ENCODE measurements around the gene MAP3K2. TPM values are rescaled to one million over a fixed set of nuclear protein-coding genes. Genes with fewer than 3 reads are reported as not detected.

The MAP3K2 gene
- total RNA-seq, 1 donor from 2014 or later: 62.2 TPM

DNA sequence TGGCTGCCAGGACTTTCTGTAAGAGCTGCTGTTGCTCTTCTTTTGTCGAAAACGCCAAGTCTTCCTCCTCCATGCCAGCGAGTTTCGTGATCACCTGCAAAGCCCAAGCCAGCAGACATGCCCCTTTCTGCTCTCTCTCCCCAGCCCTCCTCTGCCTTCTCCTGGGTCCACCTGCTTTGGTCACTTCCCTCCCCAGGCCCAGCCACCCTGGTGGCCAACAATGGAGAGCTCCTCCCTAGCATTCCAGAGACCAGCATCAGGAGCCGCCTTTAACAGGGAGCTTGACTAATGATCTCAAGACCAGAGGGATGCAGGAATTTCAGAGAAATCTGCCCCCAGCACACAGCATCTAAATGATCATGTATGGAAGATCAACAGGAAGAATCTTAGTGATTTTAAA, 128.4 kb downstream of the MAP3K2 start:
- Histone ChIP-seq H3K27me3 (ENCODE audit: insufficient read depth, low read length) (no peaks in the 10 kb centered on the region), H3K4me3 (ENCODE audit: insufficient read depth, low read depth, low read length) (no peak overlapping the region), H3K9me3 (ENCODE audit: insufficient read depth, low read depth, low read length) (no peaks in the 10 kb centered on the region), H3K36me3 (ENCODE audit: insufficient read depth, low read length) (peaks cover 49% of the 10 kb centered on the region), H3K9ac (ENCODE audit: low read length) (no peak overlapping the region), H4K20me1 (ENCODE audit: insufficient read depth, low read length) (peaks cover 6% of the 10 kb centered on the region), H3K27ac (ENCODE audit: low read depth, low read length) (no peak overlapping the region), H2AFZ (ENCODE audit: low read depth, low read length) (no peak overlapping the region), H3K79me2 (ENCODE audit: insufficient read depth, low read length) (no peaks in the 10 kb centered on the region), H3K4me2 (ENCODE audit: low read length) (no peak overlapping the region), H3K4me1 (ENCODE audit: insufficient read depth, low read length) (peaks cover 3% of the 10 kb centered on the region)
- DNase-seq (ENCODE audit: low read depth) (no peak), FAIRE-seq (no peak)
- TF ChIP-seq EZH2 (IDR thresholded peaks at IDR 0.05; ENCODE audit: insufficient read depth, low read length): no peak
- TF ChIP-seq, protein P1, sequence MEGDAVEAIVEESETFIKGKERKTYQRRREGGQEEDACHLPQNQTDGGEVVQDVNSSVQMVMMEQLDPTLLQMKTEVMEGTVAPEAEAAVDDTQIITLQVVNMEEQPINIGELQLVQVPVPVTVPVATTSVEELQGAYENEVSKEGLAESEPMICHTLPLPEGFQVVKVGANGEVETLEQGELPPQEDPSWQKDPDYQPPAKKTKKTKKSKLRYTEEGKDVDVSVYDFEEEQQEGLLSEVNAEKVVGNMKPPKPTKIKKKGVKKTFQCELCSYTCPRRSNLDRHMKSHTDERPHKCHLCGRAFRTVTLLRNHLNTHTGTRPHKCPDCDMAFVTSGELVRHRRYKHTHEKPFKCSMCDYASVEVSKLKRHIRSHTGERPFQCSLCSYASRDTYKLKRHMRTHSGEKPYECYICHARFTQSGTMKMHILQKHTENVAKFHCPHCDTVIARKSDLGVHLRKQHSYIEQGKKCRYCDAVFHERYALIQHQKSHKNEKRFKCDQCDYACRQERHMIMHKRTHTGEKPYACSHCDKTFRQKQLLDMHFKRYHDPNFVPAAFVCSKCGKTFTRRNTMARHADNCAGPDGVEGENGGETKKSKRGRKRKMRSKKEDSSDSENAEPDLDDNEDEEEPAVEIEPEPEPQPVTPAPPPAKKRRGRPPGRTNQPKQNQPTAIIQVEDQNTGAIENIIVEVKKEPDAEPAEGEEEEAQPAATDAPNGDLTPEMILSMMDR (IDR thresholded peaks at IDR 0.05; ENCODE audit: insufficient read depth, low read depth, low read length): no peak
- H3K36me3 Mint-ChIP-seq (ENCODE audit: low read depth, unreplicated experiment): peaks cover 34% of the 10 kb centered on the region
- no peaks in the 10 kb centered on the region for H3K27me3 Mint-ChIP-seq (ENCODE audit: low read depth, unreplicated experiment)
- peaks cover 12% of the 10 kb centered on the region for H3K4me1 Mint-ChIP-seq (ENCODE audit: low read depth, unreplicated experiment)
- no peak overlapping the region for H3K27ac Mint-ChIP-seq (ENCODE audit: unreplicated experiment)
- H3K9me3 Mint-ChIP-seq (ENCODE audit: unreplicated experiment): no peaks in the 10 kb centered on the region
- H3K4me3 Mint-ChIP-seq (ENCODE audit: unreplicated experiment): no peak overlapping the region

DNA sequence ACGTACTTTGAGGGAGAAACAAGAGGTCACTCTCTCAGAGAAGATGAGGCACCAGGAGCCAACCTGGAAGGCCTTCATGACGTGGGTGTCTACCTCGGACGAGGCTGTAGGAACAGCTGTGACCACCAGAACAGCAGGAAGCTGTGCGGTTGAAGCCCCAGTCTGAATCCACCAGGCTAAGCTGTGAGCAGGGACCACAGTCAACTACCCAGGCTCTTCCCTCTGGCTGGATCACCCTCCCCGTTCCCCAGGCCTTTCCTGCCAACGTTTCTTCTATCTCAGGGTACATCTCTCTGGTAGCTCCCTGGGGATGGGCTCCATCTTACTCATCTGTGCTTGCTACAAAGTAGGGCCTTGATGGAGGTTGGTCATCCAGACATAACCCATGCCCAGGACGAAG, 130.9 kb downstream of the MAP3K2 start:
- no peaks in the 10 kb centered on the region for H3K9me3 ChIP-seq (ENCODE audit: insufficient read depth, low read depth, low read length)
- no peaks in the 10 kb centered on the region for H3K79me2 ChIP-seq (ENCODE audit: insufficient read depth, low read length)
- no peak overlapping the region for H3K27ac ChIP-seq (ENCODE audit: low read depth, low read length)
- H3K4me2 ChIP-seq (ENCODE audit: low read length): no peak overlapping the region
- peaks cover 6% of the 10 kb centered on the region for H4K20me1 ChIP-seq (ENCODE audit: insufficient read depth, low read length)
- H3K9ac ChIP-seq (ENCODE audit: low read length): no peak overlapping the region
- DNase-seq (ENCODE audit: low read depth) (no peak), FAIRE-seq (no peak)
- Mint-ChIP-seq H3K27ac (ENCODE audit: unreplicated experiment) (no peak overlapping the region), H3K4me3 (ENCODE audit: unreplicated experiment) (no peak overlapping the region), H3K4me1 (ENCODE audit: low read depth, unreplicated experiment) (peaks cover 14% of the 10 kb centered on the region), H3K27me3 (ENCODE audit: low read depth, unreplicated experiment) (no peaks in the 10 kb centered on the region), H3K9me3 (ENCODE audit: unreplicated experiment) (no peaks in the 10 kb centered on the region), H3K36me3 (ENCODE audit: low read depth, unreplicated experiment) (peaks cover 32% of the 10 kb centered on the region)
- TF ChIP-seq, protein P1 (IDR thresholded peaks at IDR 0.05; ENCODE audit: insufficient read depth, low read depth, low read length): no peak
- TF ChIP-seq EZH2 (IDR thresholded peaks at IDR 0.05; ENCODE audit: insufficient read depth, low read length): no peak
- H3K36me3 ChIP-seq (ENCODE audit: insufficient read depth, low read length): peaks cover 44% of the 10 kb centered on the region
- no peak overlapping the region for H2AFZ ChIP-seq (ENCODE audit: low read depth, low read length)
- no peaks in the 10 kb centered on the region for H3K27me3 ChIP-seq (ENCODE audit: insufficient read depth, low read length)
- peaks cover 5% of the 10 kb centered on the region for H3K4me1 ChIP-seq (ENCODE audit: insufficient read depth, low read length)
- H3K4me3 ChIP-seq (ENCODE audit: insufficient read depth, low read depth, low read length): no peak overlapping the region

DNA sequence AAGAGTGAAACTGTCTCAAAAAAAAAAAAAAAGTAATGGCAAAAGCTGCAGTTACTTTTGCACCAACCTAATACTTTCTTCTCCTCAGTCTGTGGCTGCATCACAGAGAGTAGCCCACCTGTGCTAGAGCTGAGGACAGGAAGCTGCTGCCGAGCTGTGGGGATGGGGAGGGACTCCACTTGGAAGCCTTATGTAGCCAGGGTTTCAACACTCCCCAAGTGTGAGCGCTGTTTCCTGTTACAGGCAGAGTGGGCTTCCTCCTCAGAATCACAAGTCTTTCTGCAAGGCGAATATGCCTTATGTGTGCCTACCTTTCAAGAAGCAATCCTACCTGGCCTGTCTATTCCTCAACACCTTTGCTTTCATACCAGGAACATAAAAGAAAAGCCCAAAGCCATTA, 131.4 kb downstream of the MAP3K2 start:
- Histone ChIP-seq H3K9ac (ENCODE audit: low read length) (no peak overlapping the region), H3K4me3 (ENCODE audit: insufficient read depth, low read depth, low read length) (no peak overlapping the region), H3K79me2 (ENCODE audit: insufficient read depth, low read length) (no peaks in the 10 kb centered on the region), H2AFZ (ENCODE audit: low read depth, low read length) (no peak overlapping the region), H3K27me3 (ENCODE audit: insufficient read depth, low read length) (no peaks in the 10 kb centered on the region), H3K9me3 (ENCODE audit: insufficient read depth, low read depth, low read length) (no peaks in the 10 kb centered on the region), H4K20me1 (ENCODE audit: insufficient read depth, low read length) (peaks cover 6% of the 10 kb centered on the region), H3K4me2 (ENCODE audit: low read length) (no peak overlapping the region), H3K36me3 (ENCODE audit: insufficient read depth, low read length) (peaks cover 44% of the 10 kb centered on the region), H3K27ac (ENCODE audit: low read depth, low read length) (no peak overlapping the region), H3K4me1 (ENCODE audit: insufficient read depth, low read length) (peaks cover 5% of the 10 kb centered on the region)
- no peak overlapping the region for H3K4me3 Mint-ChIP-seq (ENCODE audit: unreplicated experiment)
- no peaks in the 10 kb centered on the region for H3K9me3 Mint-ChIP-seq (ENCODE audit: unreplicated experiment)
- no peak for FAIRE-seq
- no peak for DNase-seq (ENCODE audit: low read depth)
- H3K36me3 Mint-ChIP-seq (ENCODE audit: low read depth, unreplicated experiment): peaks cover 32% of the 10 kb centered on the region
- H3K27ac Mint-ChIP-seq (ENCODE audit: unreplicated experiment): no peak overlapping the region
- H3K27me3 Mint-ChIP-seq (ENCODE audit: low read depth, unreplicated experiment): no peaks in the 10 kb centered on the region
- no peak for TF ChIP-seq EZH2 (IDR thresholded peaks at IDR 0.05; ENCODE audit: insufficient read depth, low read length)
- TF ChIP-seq, protein P1 (IDR thresholded peaks at IDR 0.05; ENCODE audit: insufficient read depth, low read depth, low read length): no peak
- peaks cover 14% of the 10 kb centered on the region for H3K4me1 Mint-ChIP-seq (ENCODE audit: low read depth, unreplicated experiment)
